ENCODE results near the gene EARS2. TPM values are rescaled to one million over a fixed set of nuclear protein-coding genes. Genes with fewer than 3 reads are reported as not detected.

Gene EARS2
- total RNA-seq, 2 experiments from 2014 or later = 9.3 to 11.0 TPM

GRCh38 chr16:23579371-23579770, 22.2 kb upstream of the EARS2 start:
- H3K4me1 Mint-ChIP-seq = no peaks in the 10 kb centered on the region
- H3K36me3 Mint-ChIP-seq (ENCODE audit: low read depth) = peaks cover 27% of the 10 kb centered on the region
- H3K27me3 Mint-ChIP-seq = no peaks in the 10 kb centered on the region
- H3K4me3 Mint-ChIP-seq = no peak overlapping the region
- ChIA-PET CTCF (no interaction called here), POLR2A (no interaction called here)
- no peak for DNase-seq
- no peak overlapping the region for H3K27ac Mint-ChIP-seq
- H3K9me3 Mint-ChIP-seq = no peaks in the 10 kb centered on the region

DNA sequence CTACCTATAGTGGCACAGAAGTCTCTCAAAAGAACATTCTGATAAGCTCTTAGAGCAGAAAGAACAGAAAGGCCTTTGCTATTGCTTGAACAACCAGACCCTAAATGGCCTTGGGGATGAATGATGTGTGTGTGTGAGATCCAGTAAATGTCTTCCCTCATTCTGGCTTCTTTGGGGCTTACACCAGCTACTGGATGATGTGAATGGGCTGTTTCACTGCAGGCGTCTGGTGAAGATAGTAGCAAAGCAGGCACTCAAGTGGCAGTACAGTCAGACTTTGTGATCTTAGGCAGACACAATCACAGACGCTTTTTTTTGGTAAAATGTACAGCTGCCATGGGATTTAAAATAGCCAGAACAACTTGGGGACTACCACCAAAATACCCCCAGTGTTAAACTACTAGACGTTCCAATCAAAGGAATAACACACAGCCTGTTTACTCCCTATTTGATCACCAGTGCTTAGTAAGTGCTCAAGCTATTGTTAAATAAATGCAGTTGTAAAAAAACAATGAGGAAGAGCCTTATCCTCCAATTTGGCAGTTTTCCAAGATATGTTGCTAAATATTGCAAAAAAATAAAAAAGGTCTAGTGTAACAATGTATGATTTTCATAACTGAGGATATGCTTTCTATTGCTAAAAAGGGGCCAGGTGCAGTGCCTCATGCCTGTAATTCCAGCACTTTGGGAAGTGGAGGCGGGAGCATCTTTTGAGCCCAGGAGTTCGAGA, 21.1 kb upstream of the EARS2 start:
- DNase-seq = no peak
- Mint-ChIP-seq H3K27ac (no peak overlapping the region), H3K4me3 (no peak overlapping the region), H3K9me3 (no peaks in the 10 kb centered on the region), H3K36me3 (ENCODE audit: low read depth) (peaks cover 24% of the 10 kb centered on the region), H3K27me3 (no peaks in the 10 kb centered on the region), H3K4me1 (no peaks in the 10 kb centered on the region)
- POLR2A ChIA-PET = no interaction called here
- CTCF ChIA-PET = interaction anchor here (0.7 kb wide), 1 partner anchor 1080 kb away, joined by 3 read pairs; no protein-coding TSS in a partner anchor

DNA sequence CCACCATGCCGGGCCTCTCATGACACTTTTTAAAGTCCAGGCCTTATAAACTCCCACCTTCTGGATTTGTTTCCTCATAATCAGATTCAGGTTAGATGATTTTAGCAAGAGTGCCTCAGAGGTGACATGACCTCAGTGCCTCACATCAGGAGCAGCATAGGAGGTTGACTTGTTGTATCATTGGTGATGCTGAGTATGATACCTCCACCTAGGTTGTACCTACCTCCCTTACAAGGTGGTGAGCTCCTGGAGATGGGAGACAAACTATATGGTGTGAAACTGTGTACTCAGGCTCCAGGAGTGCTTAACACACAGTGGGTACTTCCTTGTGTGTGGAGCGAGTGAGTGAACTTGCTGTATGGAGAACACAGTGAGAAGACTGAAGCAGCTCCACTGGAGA, 20.3 kb upstream of the EARS2 start:
- no peaks in the 10 kb centered on the region for H3K4me1 Mint-ChIP-seq
- H3K36me3 Mint-ChIP-seq (ENCODE audit: low read depth) = peaks cover 24% of the 10 kb centered on the region
- DNase-seq = no peak
- CTCF ChIA-PET = no interaction called here
- POLR2A ChIA-PET = no interaction called here
- no peak overlapping the region for H3K4me3 Mint-ChIP-seq
- H3K9me3 Mint-ChIP-seq = no peaks in the 10 kb centered on the region
- no peaks in the 10 kb centered on the region for H3K27me3 Mint-ChIP-seq
- no peak overlapping the region for H3K27ac Mint-ChIP-seq

DNA sequence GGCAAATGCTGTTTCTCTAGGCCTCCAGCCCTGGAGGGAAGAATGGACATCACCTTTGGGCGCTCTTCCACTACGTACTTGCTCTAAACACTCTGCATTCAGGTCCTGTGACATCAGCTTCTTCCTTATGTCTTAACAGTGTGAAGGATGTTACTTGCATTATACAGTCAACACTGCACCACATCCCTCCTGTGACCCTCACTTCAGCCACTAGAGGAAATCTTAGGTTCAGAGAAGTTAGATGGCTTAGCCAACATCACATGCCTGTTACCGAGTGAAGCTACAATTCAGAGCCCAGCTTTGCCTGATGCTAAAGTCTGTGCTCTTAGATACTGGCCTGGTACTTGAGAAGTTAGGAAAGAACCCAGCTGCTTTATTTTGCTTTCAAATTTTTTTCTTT, 18.7 kb upstream of the EARS2 start:
- ChIA-PET CTCF (interaction anchor here (1.9 kb wide), 1 partner anchor 21 kb away, joined by 9 read pairs; no protein-coding TSS in a partner anchor), POLR2A (interaction anchor here (0.6 kb wide), 1 partner anchor 17 kb away, joined by 3 read pairs; no protein-coding TSS in a partner anchor)
- Mint-ChIP-seq H3K36me3 (ENCODE audit: low read depth) (peaks cover 30% of the 10 kb centered on the region), H3K27me3 (no peaks in the 10 kb centered on the region), H3K4me3 (no peak overlapping the region), H3K27ac (no peak overlapping the region), H3K9me3 (no peaks in the 10 kb centered on the region), H3K4me1 (no peaks in the 10 kb centered on the region)
- no peak for DNase-seq

DNA sequence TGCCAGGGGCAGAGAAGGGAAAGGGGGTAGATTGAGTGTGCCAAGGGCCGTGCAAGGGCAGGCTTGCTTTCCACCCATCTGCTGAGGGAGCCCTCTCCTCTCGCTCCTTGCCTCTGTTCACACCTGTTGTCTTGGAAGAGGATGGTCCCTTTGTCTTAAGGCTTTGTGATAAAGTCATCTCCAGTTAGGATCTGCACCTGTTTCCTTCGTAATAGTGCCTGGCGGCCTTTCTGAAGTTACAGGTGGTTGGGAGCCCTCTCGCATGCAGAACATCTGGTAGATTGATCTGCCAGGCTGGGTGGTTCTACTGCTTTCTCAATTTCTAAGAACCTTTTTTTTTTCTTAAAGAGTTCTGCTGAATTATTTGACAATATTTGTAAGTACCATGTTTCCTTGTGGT, 16.7 kb upstream of the EARS2 start:
- POLR2A ChIA-PET = no interaction called here
- Mint-ChIP-seq H3K4me1 (peaks cover 2% of the 10 kb centered on the region), H3K4me3 (no peak overlapping the region), H3K36me3 (ENCODE audit: low read depth) (peaks cover 26% of the 10 kb centered on the region), H3K27me3 (no peaks in the 10 kb centered on the region), H3K27ac (no peak overlapping the region), H3K9me3 (no peaks in the 10 kb centered on the region)
- CTCF ChIA-PET = no interaction called here
- DNase-seq = no peak

DNA sequence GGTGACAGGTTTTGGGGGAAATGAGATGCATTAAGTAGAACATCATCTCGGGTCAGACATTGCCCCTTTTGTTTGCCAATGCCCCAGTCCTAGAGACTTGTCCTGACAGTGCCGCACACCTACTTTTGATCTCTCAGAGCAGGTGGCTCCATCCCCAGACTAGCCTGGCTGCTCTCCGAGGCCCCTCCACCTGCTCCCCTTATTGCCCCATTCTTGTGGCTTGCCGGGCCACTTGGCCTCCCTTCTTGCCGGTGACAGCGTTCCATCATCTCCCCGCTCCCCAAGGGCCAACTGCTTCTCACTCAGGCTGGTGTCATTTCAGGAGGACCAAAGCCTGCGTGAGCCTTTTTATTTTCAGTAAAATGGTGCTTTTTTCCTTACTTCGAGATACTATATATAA, 15.2 kb upstream of the EARS2 start:
- peaks cover 28% of the 10 kb centered on the region for H3K36me3 Mint-ChIP-seq (ENCODE audit: low read depth)
- H3K27ac Mint-ChIP-seq = no peak overlapping the region
- ChIA-PET CTCF (no interaction called here), POLR2A (interaction anchor here (0.9 kb wide), 1 partner anchor 15 kb away, joined by 3 read pairs; the partner anchor contains the start of genes EARS2 and UBFD1)
- no peak for DNase-seq
- H3K4me3 Mint-ChIP-seq = no peak overlapping the region
- H3K9me3 Mint-ChIP-seq = no peaks in the 10 kb centered on the region
- H3K4me1 Mint-ChIP-seq = peaks cover 2% of the 10 kb centered on the region
- no peaks in the 10 kb centered on the region for H3K27me3 Mint-ChIP-seq

- Mint-ChIP-seq H3K36me3 (ENCODE audit: low read depth) (peaks cover 32% of the 10 kb centered on the region), H3K27me3 (no peaks in the 10 kb centered on the region), H3K4me3 (no peak overlapping the region), H3K9me3 (no peaks in the 10 kb centered on the region), H3K27ac (no peak overlapping the region), H3K4me1 (peaks cover 2% of the 10 kb centered on the region)
- POLR2A ChIA-PET = no interaction called here
- CTCF ChIA-PET = no interaction called here
- no peak for DNase-seq
These were observed 14.7 kb upstream of the EARS2 start for GRCh38 chr16:23571895-23572294.

GRCh38 chr16:23570992-23571632, 14.0 kb upstream of the EARS2 start:
- DNase-seq = no peak
- ChIA-PET CTCF (no interaction called here), POLR2A (interaction anchor here (1.3 kb wide), 1 partner anchor 13 kb away, joined by 4 read pairs; the partner anchor contains the start of genes EARS2 and UBFD1)
- H3K36me3 Mint-ChIP-seq (ENCODE audit: low read depth) = peaks cover 37% of the 10 kb centered on the region
- H3K9me3 Mint-ChIP-seq = no peaks in the 10 kb centered on the region
- H3K27me3 Mint-ChIP-seq = no peaks in the 10 kb centered on the region
- H3K4me1 Mint-ChIP-seq = peaks cover 2% of the 10 kb centered on the region
- no peak overlapping the region for H3K27ac Mint-ChIP-seq
- H3K4me3 Mint-ChIP-seq = no peak overlapping the region

GRCh38 chr16:23567602-23568001, 10.5 kb upstream of the EARS2 start:
- POLR2A ChIA-PET = interaction anchor here (1.1 kb wide), 1 partner anchor 9 kb away, joined by 3 read pairs; no protein-coding TSS in a partner anchor
- no peaks in the 10 kb centered on the region for H3K9me3 Mint-ChIP-seq
- peaks cover 56% of the 10 kb centered on the region for H3K36me3 Mint-ChIP-seq (ENCODE audit: low read depth)
- peaks cover 2% of the 10 kb centered on the region for H3K4me1 Mint-ChIP-seq
- no peak for DNase-seq
- CTCF ChIA-PET = no interaction called here
- no peak overlapping the region for H3K27ac Mint-ChIP-seq
- no peaks in the 10 kb centered on the region for H3K27me3 Mint-ChIP-seq
- no peak overlapping the region for H3K4me3 Mint-ChIP-seq

GRCh38 chr16:23566724-23567123, 9.6 kb upstream of the EARS2 start:
- Mint-ChIP-seq H3K27ac (no peak overlapping the region), H3K27me3 (no peaks in the 10 kb centered on the region), H3K4me3 (no peak overlapping the region), H3K4me1 (peaks cover 2% of the 10 kb centered on the region), H3K9me3 (no peaks in the 10 kb centered on the region), H3K36me3 (ENCODE audit: low read depth) (peaks cover 59% of the 10 kb centered on the region)
- CTCF ChIA-PET = interaction anchor here (0.6 kb wide), 1 partner anchor 110 kb away, joined by 4 read pairs; no protein-coding TSS in a partner anchor
- POLR2A ChIA-PET = interaction anchor here (1.1 kb wide), 1 partner anchor 10 kb away, joined by 3 read pairs; no protein-coding TSS in a partner anchor
- no peak for DNase-seq

DNA sequence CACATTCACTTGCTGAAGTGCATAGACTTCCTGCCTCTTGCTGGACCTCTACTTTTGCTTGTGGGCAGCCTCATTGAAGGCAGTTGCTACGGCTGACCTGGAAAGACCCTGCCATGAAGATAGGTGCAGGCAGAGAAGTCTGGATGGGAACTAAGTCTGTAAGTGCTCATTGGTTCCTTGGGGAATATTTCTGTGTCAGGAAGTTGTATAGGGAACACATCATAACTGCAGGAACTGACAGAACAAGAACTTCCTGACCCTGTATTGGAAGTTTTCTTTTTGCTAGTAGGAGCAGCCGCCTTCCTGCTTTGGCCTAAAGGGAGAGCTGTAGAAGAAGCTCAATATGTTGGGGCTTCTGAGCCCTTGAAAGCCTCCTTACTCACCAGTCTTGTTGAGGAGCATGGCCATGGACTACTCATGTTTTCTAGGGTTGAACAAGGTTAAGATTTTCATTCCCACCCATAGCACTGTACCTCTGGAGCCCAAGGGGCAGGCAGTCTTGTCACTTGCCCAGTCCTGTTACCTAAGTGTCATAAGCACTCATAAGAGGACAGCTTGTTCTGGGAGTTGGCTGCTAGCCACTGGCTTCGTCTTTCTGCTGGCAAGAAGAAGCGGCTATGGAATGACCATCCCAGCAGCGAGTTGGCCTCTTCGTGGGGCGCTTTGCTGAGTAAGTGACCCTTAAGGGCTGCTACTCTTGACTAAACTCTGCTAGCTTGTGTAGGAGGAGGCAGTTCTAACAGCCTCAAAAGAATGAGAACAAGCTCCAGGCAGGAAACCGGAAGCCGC, 7.6 kb upstream of the EARS2 start:
- H3K4me1 Mint-ChIP-seq = peaks cover 13% of the 10 kb centered on the region
- POLR2A ChIA-PET = no interaction called here
- H3K9me3 Mint-ChIP-seq = no peaks in the 10 kb centered on the region
- no peaks in the 10 kb centered on the region for H3K27me3 Mint-ChIP-seq
- no peak overlapping the region for H3K27ac Mint-ChIP-seq
- no peak overlapping the region for H3K4me3 Mint-ChIP-seq
- DNase-seq = no peak
- peaks cover 55% of the 10 kb centered on the region for H3K36me3 Mint-ChIP-seq (ENCODE audit: low read depth)
- CTCF ChIA-PET = no interaction called here

DNA sequence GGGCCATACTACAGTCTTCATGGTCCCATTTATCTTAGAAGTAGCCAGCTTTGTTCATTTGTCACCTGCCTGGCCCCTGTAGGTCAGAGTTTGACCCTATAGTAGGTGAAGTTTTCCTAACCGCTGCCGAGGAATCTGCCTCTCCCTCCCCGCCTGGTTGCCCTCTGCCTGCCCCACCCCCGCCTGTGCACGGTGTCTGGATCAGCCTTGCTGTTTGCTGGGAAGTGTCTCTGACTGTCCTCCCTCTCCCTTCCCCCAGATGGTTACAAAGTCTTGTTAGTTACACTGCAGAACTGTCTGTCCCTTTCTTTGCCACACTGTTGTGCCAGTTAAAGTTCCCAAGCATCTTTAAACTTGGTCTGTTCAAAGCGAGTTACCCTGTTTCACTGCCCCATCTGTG, 6.0 kb upstream of the EARS2 start:
- H3K4me3 Mint-ChIP-seq = no peak overlapping the region

GRCh38 chr16:23562505-23562904, 5.4 kb upstream of the EARS2 start:
- CTCF ChIA-PET = no interaction called here
- Mint-ChIP-seq H3K27me3 (no peaks in the 10 kb centered on the region), H3K4me1 (peaks cover 26% of the 10 kb centered on the region), H3K4me3 (no peak overlapping the region), H3K9me3 (no peaks in the 10 kb centered on the region), H3K27ac (no peak overlapping the region), H3K36me3 (ENCODE audit: low read depth) (peaks cover 54% of the 10 kb centered on the region)
- POLR2A ChIA-PET = no interaction called here
- DNase-seq = no peak

More for the DNA sequence above, 6.0 kb upstream of the EARS2 start:
- ChIA-PET CTCF (no interaction called here), POLR2A (no interaction called here)
- Mint-ChIP-seq H3K4me1 (peaks cover 26% of the 10 kb centered on the region), H3K27me3 (no peaks in the 10 kb centered on the region), H3K9me3 (no peaks in the 10 kb centered on the region), H3K27ac (no peak overlapping the region), H3K36me3 (ENCODE audit: low read depth) (peaks cover 57% of the 10 kb centered on the region)
- no peak for DNase-seq

All from activated CD4-positive, alpha-beta memory T cell treated with anti-CD3 and anti-CD28 coated beads, Interleukin-2, amount 10 ng/mL, durations not matched to agents 7 days and 5 days (primary cell).